Naive B cell (primary cell): ENCODE measurements around the gene UMODL1. TPM values are rescaled to one million over a fixed set of nuclear protein-coding genes. Genes with fewer than 3 reads are reported as not detected.

Source experiments
- ATAC-seq, 2 donors: fragments of 150-1000 bp; cut with Tn5 transposase; 2 replicates each; pipeline ENCODE4 v1.10.0; 2021; ENCODE audit warnings: low read depth in 2 of 2, mild to moderate bottlenecking in 2 of 2, moderate library complexity in 2 of 2
- DNase-seq: peaks from one replicate; pipeline ENCODE4 v3.0.0; 2022
- H3K27ac Mint-ChIP-seq, 6 donors: one replicate each; pipeline ENCODE4 v1.8.0; 2020 to 2022; ENCODE audit warnings: mild to moderate bottlenecking in 6 of 6, mixed read lengths in 6 of 6, moderate library complexity in 5 of 6, inconsistent platforms in 2 of 6
- H3K27me3 Mint-ChIP-seq, 3 donors: one replicate each; pipeline ENCODE4 v1.8.0; 2021 to 2022; ENCODE audit warnings: mixed read lengths in 3 of 3, mild to moderate bottlenecking in 1 of 3
- H3K36me3 Mint-ChIP-seq, 2 donors: one replicate each; pipeline ENCODE4 v1.8.0; 2020 to 2022; ENCODE audit warnings: mixed read lengths in 2 of 2, inconsistent platforms in 1 of 2, mild to moderate bottlenecking in 1 of 2
- H3K4me1 Mint-ChIP-seq, 3 donors: one replicate each; pipeline ENCODE4 v1.8.0; 2020 to 2022; ENCODE audit warnings: mixed read lengths in 3 of 3, inconsistent platforms in 1 of 3, mild to moderate bottlenecking in 1 of 3, moderate library complexity in 1 of 3
- H3K4me3 Mint-ChIP-seq, 8 donors: one replicate each; pipeline ENCODE4 v1.8.0; 2020 to 2022; ENCODE audit warnings: mild to moderate bottlenecking in 8 of 8, mixed read lengths in 8 of 8, moderate library complexity in 8 of 8, inconsistent platforms in 2 of 8
- H3K9me3 Mint-ChIP-seq, 7 donors: one replicate each; pipeline ENCODE4 v1.8.0; 2020 to 2022; ENCODE audit warnings: mixed read lengths in 7 of 7, mild to moderate bottlenecking in 5 of 7, inconsistent platforms in 2 of 7, moderate library complexity in 1 of 7
- polyA plus RNA-seq, 6 donors: library from polyadenylated mRNA; unstranded; fragments of 300-500 nt; fragmentation: Illumina TruSeq; gene quantifications; one replicate each; pipeline ENCODE4 v1.2.3, GENCODE V29; 2021; ENCODE audit warnings: low read depth in 6 of 6

Gene UMODL1
- polyA plus RNA-seq, 6 donors from 2014 or later, result 0.04 to 0.17 (median 0.11) TPM; not detected in 2

- H3K4me1 Mint-ChIP-seq, result peaks cover 28 to 63% (median 40%) of the 10 kb centered on the region in 3 donors
- peak; percentile 98 to 99 for ATAC-seq
- H3K27me3 Mint-ChIP-seq, result peaks cover 0 to 10% (median 0%) of the 10 kb centered on the region in 3 donors
- peak; percentile 73 for DNase-seq
- H3K36me3 Mint-ChIP-seq, result no peaks in the 10 kb centered on the region
- peak overlapping the region; percentile 8 to 88 (median 74) for H3K4me3 Mint-ChIP-seq
- H3K9me3 Mint-ChIP-seq, result no peaks in the 10 kb centered on the region
- peak overlapping the region; percentile 30 to 98 (median 90) for H3K27ac Mint-ChIP-seq
Observed at GRCh38 chr21:42187976-42188653, 117.0 kb downstream of the UMODL1 start.

DNA sequence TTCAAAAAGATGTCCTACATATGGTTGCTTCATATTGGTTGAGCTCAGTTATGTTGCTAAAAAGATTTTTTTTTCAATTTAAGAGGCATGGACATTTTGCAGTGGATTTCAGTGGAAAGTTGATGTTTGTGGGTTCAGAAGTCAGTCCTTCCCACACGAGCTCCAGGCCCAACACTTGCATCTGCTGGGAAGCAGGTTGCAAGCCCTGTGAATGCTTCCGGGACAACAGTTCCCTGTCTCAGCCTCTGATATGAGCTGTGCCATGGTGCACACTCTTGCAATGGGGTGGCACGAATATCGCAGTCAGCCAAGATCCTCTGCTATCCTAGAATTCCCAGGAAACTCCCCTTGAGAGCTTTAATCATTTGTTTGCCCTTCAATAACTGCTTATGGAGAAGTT is 117.5 kb downstream of the UMODL1 start:
- no peaks in the 10 kb centered on the region for H3K36me3 Mint-ChIP-seq
- peak overlapping the region in 7 of 8 donors; percentile 42 to 88 (median 75) for H3K4me3 Mint-ChIP-seq
- peaks cover 0 to 16% (median 0%) of the 10 kb centered on the region in 3 donors for H3K27me3 Mint-ChIP-seq
- H3K9me3 Mint-ChIP-seq, result no peaks in the 10 kb centered on the region
- ATAC-seq (no peak), DNase-seq (no peak)
- peaks cover 28 to 63% (median 40%) of the 10 kb centered on the region in 3 donors for H3K4me1 Mint-ChIP-seq
- peak overlapping the region in 5 of 6 donors; percentile 46 to 98 (median 92) for H3K27ac Mint-ChIP-seq

- Mint-ChIP-seq H3K36me3 (no peaks in the 10 kb centered on the region), H3K27ac (no peak overlapping the region), H3K27me3 (peaks cover 0 to 19% (median 0%) of the 10 kb centered on the region in 3 donors), H3K4me3 (peak overlapping the region in 2 of 8 donors; percentile 36 to 81), H3K4me1 (peaks cover 28 to 63% (median 40%) of the 10 kb centered on the region in 3 donors), H3K9me3 (no peaks in the 10 kb centered on the region)
- no peak for ATAC-seq
- no peak for DNase-seq
Observed at GRCh38 chr21:42189431-42189830, 118.3 kb downstream of the UMODL1 start.

- Mint-ChIP-seq H3K36me3 (no peaks in the 10 kb centered on the region), H3K27me3 (peaks cover 0 to 19% (median 0%) of the 10 kb centered on the region in 3 donors), H3K9me3 (no peaks in the 10 kb centered on the region), H3K4me3 (peak overlapping the region in 1 of 8 donors; percentile 36), H3K27ac (no peak overlapping the region), H3K4me1 (peaks cover 28 to 63% (median 40%) of the 10 kb centered on the region in 3 donors)
- ATAC-seq, result no peak
- no peak for DNase-seq
Observed at GRCh38 chr21:42189860-42190485, 118.9 kb downstream of the UMODL1 start.

DNA sequence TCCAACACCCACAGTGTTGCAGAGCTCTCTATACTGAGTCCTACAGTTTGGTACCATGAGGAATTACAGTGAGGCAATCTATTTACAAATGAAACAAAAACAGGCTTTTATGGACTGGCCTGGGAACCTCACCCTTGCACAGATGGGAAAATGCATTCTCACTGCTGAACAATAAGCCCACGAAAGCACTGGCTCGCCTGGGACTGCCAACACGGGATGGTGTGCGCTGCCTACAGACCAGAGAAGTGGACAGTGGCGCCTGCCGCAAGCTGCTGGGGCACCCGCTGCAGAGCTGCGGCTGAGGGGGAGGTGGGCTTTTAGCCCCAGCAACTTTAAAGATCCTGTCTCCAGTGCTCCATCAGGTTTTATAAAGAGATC is 119.4 kb downstream of the UMODL1 start:
- no peaks in the 10 kb centered on the region for H3K9me3 Mint-ChIP-seq
- no peak overlapping the region for H3K27ac Mint-ChIP-seq
- peaks cover 0 to 19% (median 0%) of the 10 kb centered on the region in 3 donors for H3K27me3 Mint-ChIP-seq
- H3K4me1 Mint-ChIP-seq, result peaks cover 28 to 61% (median 40%) of the 10 kb centered on the region in 3 donors
- ATAC-seq (no peak), DNase-seq (no peak)
- no peak overlapping the region for H3K4me3 Mint-ChIP-seq
- H3K36me3 Mint-ChIP-seq, result no peaks in the 10 kb centered on the region

GRCh38 chr21:42191064-42191463 is 119.9 kb downstream of the UMODL1 start:
- no peak for ATAC-seq
- H3K27me3 Mint-ChIP-seq, result peaks cover 0 to 19% (median 0%) of the 10 kb centered on the region in 3 donors
- no peak overlapping the region for H3K4me3 Mint-ChIP-seq
- H3K27ac Mint-ChIP-seq, result no peak overlapping the region
- H3K36me3 Mint-ChIP-seq, result no peaks in the 10 kb centered on the region
- H3K9me3 Mint-ChIP-seq, result no peaks in the 10 kb centered on the region
- peaks cover 28 to 56% (median 35%) of the 10 kb centered on the region in 3 donors for H3K4me1 Mint-ChIP-seq
- no peak for DNase-seq

DNA sequence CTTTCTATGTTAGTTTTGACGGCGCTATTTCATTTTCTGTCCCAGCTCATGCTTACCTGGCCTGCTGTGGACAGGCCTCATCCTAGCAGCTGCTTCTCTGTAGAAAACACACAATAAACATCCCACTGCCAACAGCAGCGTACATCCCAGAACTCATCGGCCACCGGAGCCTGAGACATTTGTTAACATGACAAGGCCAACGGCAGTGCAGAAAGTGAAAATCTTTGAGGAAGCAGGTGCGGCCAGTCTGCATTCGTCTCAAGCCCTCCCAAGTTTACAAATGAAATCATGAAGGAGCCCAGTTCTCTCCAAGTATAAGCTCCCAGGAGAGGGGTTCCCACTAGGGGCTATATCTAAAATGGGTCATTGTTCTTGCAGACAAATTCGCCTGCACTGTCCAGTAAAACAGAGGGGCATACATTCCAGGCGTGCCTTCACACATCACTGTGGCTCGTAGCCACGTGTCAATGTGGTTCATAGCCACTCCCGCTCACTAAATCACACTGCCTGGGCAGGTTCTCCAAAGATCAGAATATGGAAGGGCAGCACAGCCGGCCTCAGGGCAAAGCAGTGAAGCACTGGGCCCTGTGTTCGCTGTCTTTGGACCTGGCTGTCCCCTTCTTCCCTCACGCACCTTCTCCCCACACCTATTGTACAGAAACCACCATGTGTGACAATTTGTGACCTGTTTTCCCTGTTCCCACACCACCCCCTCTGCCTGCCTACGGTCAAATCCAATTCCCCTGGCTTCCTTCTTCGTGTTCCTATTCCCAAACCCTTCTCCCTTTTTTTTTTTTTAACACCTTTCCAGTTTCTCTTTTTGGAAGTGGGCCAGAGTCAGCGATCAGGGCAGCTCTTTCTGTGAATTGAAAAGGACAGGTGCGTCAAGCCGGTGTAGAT is 120.8 kb downstream of the UMODL1 start:
- Mint-ChIP-seq H3K9me3 (no peaks in the 10 kb centered on the region), H3K36me3 (no peaks in the 10 kb centered on the region), H3K4me3 (peak overlapping the region in 3 of 8 donors; percentile 13 to 59 (median 15)), H3K27ac (peak overlapping the region in 2 of 6 donors; percentile 76 to 89), H3K4me1 (peaks cover 21 to 47% (median 29%) of the 10 kb centered on the region in 3 donors), H3K27me3 (peaks cover 0 to 19% (median 0%) of the 10 kb centered on the region in 3 donors)
- ATAC-seq, result no peak
- DNase-seq, result no peak

Other genes with a start within 250 kb of the UMODL1 start
- 1 to 10 TPM in 4 of 6 donors, under 1 TPM in 1, not detected in 1; 0.91 to 3.7 (median 1.4) TPM for gene PRDM15, start 192.0 kb upstream of the UMODL1 start, polyA plus RNA-seq
- gene C2CD2, start 117.3 kb upstream of the UMODL1 start, polyA plus RNA-seq, result 1 to 10 TPM in 5 of 6 donors, not detected in 1; 2.6 to 4.6 (median 3.4) TPM
- gene ZBTB21, start 61.0 kb upstream of the UMODL1 start, polyA plus RNA-seq, result 10 to 100 TPM in 4 of 6 donors, 1 to 10 TPM in 2; 4.9 to 17.1 (median 13.3) TPM
- 10 to 100 TPM; 20.7 to 34.3 (median 25.1) TPM for gene ABCG1, start 147.8 kb downstream of the UMODL1 start, polyA plus RNA-seq
- gene TFF3, start 244.1 kb downstream of the UMODL1 start, polyA plus RNA-seq, result not detected